Esophagus mucosa (tissue), 1 donor: Measurements from ENCODE around the gene RDH5. TPM values are rescaled to one million over a fixed set of nuclear protein-coding genes. Genes with fewer than 3 reads are reported as not detected.

Experiments used
- ATAC-seq: fragments of 200-7000 bp; cut with Tn5 transposase; one replicate; pipeline ENCODE4 v1.9.1; 2020
- total RNA-seq: library from RNA; stranded (reverse); gene quantifications from one replicate; pipeline ENCODE4 v1.2.4, GENCODE V29; 2023
- donor health status: DM: yes; HTN: yes; CAD: no.

RDH5 gene
- total RNA-seq, 1 donor from 2014 or later, result 0.92 TPM

DNA sequence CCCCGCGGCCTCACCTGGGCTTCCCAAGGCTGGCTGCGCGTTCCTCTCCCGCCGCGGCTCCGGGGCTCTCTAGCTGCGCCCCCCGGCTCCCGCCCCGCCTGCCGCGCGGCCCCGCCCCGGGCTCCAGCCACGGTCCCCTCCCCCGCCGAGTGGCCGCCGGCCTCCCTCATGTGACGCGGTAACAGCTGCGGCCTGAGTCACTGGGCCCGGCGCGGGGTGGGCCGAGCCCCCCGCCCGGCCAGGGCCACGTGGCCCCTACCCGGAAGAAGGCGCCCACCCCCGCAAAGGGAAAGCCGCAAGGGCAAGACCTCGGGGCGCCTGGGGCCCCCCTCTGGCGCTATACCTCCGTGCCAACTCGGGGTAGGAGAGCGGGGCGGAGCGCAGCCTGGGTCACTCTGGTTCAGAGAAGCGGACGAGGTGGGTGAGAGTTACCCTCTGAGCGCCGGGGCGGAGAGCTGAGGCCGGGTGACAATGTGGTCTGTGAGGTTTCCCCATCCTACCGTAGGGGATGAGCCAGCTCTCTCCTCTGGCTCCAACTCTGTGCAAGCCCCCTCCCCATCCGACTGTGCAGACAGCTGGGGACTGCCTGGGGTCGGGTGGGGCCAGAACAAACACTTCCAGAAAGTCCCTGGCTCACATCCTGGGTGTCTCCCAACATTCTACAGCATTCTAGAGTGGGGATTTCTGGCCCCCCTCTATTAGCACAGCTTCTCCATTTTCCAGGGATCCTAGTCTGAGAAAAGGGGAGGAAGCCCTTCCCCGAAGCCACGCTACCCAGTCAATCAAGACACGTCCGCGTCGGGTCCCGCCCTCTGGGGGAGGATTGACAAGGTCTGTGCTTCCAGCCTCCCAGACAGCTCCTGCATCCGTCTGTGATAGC is 9.0 kb downstream of the RDH5 start, which contains the start of gene CD63:
CD63 (minus strand) TSS at position 71 of the 880 bp plus-strand sequence. CDS start 668 bp downstream, outside the sequence.
- ATAC-seq, result peak; percentile 74

DNA sequence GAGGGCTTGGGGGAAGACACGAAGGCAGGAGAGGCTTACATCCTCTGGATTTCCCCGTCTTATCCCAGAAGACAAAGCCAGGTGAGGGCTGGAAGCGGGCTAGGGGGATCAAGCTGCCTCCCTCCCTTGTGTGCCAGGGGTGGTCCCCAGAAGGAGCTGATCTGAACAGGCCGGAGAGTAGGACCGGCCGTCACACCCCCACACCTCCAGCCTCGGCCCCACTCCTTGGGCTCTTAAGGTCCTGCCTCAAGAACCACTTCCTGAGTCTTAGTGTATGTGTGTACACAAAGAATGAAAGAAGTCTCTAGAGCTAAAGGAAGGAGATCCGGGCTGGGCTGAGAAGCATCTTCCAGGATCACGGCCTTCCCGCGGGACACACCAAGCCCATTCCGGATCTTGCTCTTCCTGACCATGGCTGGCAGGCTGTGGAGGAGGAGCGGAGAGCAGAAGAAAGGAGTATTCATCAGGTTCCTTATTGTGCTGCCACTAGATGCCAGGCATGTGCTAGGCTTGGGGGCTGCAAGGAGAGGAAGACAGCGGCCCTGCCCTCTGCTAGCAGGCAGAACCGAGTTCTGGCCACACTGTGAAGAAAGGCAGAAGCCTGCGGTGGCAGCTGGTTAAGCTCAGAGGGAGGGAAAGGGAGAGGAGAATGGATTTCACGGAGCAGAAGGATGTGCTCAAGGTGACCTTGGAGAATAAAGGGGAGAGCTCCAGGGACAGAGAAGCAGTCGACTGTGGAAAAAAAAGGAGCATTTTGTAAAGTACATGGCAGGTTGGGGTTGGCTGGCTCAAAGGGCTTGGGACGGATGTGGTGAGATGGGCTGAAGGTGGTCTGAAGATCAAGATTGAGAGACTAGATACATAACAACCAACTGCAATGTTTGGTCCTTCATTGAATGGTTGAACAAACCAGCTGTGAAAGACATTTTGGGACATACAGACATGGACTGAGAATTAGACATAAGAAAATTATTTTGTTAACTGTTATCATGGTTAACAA is 9.9 kb downstream of the RDH5 start:
- peak; percentile 24 for ATAC-seq

- no peak for ATAC-seq
Observed at GRCh38 chr12:55732288-55732687, 12.1 kb downstream of the RDH5 start.

DNA sequence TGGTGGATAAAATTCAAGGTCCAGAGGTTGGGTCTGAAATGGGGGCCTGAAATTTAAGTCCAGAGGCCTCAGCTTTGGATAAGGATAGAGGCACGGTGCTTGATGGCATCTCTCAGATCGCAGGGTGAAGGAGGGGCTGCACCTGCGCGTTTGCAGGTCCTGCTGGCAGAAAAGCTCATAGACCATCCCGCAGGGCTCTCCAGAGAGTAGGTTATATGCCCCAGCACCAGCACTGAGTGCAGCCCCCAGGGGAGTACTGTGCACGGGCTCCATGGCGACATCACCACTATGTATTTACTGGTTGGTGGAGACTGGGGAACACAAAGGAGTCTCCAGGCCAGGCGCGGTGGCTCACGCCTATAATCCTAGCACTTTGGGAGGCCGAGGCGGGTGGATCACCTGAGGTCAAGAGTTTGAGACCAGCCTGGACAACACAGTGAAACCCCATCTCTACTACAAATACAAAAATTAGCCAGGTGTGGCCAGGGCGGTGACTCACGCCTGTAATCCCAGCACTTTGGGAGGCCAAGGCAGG is 12.9 kb downstream of the RDH5 start:
- no peak for ATAC-seq

GRCh38 chr12:55733858-55734257 is 13.7 kb downstream of the RDH5 start:
- ATAC-seq, result no peak

DNA sequence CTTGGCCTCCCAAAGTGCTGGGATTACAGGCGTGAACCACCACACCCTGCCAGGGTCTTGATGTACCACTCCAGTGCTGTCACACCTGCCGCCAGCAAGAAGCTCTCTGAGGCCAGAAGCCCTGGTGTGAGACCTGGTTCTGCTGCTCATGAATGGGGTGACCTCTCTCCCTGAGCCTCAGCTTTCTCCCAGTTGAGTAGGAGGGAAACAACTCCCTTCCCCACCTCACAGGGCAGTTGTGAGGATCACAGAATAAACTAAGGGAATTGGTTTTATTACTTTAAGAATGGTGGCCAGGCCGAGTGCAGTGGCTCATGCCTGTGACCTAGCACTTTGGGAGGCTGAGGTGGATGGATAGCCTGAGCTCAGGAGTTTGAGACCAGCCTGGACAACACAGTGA is 14.4 kb downstream of the RDH5 start:
- ATAC-seq, result no peak

- no peak for ATAC-seq
Observed at GRCh38 chr12:55736076-55736475, 15.9 kb downstream of the RDH5 start.

DNA sequence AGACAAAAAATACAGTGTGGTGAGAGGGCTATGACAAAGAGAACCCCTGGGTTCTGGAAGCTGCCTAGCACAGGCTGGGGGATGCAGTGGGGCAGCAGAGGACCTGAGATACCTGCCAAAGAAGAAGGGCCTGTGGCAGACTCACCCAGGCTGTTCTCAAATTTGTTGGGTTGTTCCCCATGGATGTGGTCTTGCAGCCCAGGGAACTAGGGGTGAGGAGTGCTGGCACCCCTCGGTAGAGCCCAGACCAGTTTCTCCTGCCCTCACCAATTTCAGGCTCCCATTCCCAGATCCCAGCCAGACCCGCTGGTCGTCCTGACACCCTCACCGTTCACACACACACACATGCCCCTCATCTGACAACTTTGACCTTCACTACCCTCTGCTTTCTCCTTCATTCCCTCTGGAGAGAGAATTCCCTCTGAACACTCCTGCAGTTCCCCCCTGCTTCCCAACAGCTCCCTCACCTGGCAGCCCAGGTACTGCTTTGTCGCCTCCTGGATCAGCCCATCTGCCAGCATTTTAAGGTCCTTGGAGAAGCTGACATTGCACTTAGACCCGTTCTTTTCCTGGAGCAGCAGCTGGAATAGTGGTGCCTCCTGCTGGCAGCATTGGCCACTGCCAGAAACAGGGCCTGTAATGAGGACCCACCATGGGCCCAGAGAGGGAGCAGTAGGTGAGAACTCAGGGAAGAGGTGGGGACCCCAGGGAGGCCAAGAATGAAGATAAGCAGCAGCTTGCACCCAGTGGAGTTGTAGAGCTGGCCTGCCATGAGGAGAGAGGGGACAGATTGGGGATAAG is 16.8 kb downstream of the RDH5 start:
- ATAC-seq, result peak; percentile 59

DNA sequence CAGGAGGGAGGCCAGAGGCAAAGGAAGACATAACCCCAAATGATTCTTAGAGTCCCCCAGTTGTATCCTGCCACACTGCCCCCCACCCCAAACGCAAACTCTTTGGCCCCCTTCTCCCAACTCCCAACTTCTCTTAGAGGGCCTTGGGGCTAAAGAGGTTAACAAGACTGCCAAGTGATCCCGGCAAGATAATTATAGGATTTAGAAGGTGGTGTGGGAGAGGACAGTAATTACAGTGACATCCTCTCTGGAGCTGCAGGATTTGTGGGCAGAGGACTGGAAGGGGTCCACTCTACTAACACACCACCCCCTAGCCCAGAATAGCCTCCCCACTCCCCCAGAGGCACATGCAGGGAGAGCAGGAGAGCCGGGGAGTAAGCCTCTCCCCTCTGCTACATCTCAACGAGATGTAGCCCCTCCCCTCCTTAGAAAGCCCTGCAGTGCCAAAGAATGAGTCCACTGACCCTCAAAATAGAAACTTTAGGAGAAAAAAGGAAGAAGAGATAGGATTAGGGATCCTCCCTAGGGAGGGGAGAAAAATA is 17.5 kb downstream of the RDH5 start:
- ATAC-seq, result peak; percentile 18

DNA sequence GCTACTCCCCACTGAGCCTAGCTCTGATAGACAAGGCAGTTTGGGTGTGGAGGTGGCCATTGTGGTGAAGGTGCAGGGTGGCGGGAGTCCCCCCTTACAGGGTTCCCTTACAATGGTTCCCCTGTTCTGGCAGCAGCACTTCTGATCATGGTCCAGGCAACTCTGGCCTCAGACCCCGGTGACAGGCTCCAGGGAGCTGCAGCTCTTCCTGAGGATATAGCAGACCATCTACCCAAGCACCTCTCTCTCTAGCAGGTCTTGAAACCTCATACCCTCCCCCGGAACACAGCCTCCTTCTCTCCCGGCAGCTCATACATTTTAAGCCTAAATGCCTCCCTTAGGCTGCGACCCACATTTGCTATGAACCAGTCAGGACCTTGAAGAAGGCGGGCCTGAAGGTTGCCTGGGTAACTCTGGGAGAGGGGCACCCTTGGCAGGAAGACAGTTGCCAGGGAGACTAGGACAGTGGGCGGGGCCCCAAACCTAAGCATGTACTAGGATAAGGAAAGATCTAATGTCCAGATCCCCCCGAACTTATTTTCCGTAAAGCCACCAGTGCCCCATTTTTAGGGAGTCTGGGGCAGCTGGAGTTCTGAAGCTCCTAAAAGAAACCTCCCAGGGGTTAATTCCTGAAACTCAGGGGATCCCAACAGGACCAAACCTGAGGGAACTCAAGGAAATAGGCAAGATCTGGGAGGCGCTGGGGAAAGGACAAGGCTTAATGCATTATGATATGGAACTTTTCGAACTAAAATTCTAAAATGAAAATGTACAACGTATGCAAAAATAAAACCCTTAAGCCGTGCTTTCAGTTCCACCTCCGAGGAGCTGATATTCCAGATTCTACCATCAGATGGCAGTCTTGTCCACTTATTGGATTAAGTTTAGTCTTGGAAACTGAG is 18.2 kb downstream of the RDH5 start:
- ATAC-seq, result peak; percentile 61

- no peak for ATAC-seq
Observed at GRCh38 chr12:55739025-55739378, 18.8 kb downstream of the RDH5 start.

- no peak for ATAC-seq
Observed at GRCh38 chr12:55741931-55742680, 21.9 kb downstream of the RDH5 start.

GRCh38 chr12:55742719-55743405 is 22.7 kb downstream of the RDH5 start, which contains the start of gene GDF11:
TSS of gene GDF11 (plus strand) at chr12:55743122. CDS start at chr12:55743317, 195 bp downstream.
- no peak for ATAC-seq

GRCh38 chr12:55743406-55744339 is 23.5 kb downstream of the RDH5 start:
- peak; percentile 39 for ATAC-seq

DNA sequence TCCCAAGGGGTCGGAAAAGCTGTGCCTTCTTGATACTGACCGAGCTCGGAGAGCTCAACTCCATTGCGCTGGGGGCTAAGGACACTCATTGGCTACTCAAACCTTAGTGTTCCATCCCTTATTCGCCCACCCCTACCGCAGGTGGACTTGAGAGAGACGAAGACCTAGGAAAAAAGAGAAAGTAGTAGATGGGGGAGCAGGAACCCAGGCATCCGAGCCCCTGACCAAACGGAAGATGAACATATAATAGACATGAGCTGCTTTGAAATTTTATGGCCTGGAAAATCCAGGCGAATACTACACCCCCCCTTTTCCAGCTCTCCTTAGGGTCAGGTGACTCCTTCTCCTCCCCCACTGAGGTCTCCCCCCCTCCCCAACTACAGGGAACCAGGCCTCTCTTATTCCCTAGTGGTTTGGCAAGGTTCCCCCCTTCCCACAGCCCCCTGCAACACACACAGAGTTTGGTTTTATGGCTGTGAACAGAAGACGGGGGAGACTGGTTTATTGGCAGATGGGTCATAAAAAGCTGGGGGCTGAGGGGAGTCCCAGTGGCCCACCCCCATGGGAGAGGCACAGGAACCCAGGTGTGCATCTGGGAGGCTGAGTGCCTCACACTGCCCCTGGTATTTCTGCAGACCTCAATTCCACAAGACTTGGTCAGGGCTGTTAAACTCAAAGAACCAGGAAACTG is 24.3 kb downstream of the RDH5 start:
- no peak for ATAC-seq

DNA sequence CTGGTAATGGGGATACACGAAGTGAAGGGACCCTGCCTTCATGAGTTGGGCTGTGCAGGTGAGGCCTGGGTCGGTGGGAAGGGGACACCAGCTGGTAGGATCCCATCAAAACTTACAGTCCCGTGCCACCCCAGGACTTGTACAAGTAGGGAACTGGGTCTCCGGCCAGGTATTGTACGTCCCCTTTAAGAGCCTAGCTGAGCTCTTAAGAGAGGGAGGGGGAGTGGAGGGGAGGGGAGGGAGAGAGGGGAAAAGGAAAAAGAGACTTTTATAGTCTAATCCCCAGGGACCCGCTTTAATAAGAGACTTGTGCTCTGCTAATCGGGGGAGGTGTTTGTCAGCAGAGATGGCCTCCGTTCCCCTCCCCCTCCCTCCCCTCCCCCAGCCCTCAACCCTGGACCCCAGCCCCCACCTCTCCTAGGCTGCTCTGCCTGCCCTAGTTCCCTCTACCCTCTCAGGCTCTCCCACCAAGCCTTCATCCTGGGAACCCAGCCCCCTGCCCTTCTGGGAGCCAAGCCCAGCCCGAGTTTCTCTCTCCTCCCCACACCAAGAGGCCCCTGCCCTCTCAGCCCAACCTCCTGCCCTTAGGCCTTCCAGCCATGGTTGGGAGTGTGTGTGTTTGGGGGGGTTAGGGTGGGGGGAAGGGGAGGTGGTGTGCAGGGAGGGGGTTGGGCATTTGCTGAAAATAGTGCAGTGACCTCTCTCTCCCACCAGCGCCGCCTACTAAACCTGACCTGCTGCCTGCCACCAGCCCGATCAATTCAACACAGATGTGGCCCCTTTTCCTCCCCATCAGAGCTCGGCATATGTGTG is 25.4 kb downstream of the RDH5 start:
- ATAC-seq, result no peak
